HG02763 (cell line): Measurements from ENCODE around the gene MAST4.
"Not testable (repeated sequence)": the region's sequence is repeated elsewhere in the genome, so short reads cannot be mapped to it uniquely, and the experiment has no call there.

Source experiments
- ATAC-seq: cut with Tn5 transposase; IDR thresholded peaks from one replicate; pipeline ENCODE4 v1.9.1; 2021; ENCODE audit warnings: mild to moderate bottlenecking, moderate library complexity; ENCODE audit not compliant: unreplicated experiment

Gene MAST4

DNA sequence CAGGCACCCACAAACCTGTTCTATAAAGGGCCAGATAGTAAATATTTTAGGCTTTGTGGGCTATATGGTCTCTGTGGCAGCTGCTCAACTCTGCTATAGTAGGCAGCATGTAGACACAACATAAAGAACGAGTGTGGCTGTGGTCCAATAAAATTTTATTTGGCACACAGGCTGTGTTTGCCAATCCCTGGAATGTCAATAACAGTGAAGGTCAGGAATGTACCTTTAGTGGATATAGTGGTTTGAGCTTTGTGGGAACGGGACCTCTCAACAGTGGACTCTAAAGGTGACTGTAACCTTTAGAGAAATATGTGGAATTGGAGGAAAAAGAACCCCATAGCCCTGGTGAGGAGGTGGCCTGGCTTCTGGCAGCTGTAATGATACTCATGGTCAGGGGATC, 145.2 kb downstream of the MAST4 start:
- ATAC-seq = no peak

DNA sequence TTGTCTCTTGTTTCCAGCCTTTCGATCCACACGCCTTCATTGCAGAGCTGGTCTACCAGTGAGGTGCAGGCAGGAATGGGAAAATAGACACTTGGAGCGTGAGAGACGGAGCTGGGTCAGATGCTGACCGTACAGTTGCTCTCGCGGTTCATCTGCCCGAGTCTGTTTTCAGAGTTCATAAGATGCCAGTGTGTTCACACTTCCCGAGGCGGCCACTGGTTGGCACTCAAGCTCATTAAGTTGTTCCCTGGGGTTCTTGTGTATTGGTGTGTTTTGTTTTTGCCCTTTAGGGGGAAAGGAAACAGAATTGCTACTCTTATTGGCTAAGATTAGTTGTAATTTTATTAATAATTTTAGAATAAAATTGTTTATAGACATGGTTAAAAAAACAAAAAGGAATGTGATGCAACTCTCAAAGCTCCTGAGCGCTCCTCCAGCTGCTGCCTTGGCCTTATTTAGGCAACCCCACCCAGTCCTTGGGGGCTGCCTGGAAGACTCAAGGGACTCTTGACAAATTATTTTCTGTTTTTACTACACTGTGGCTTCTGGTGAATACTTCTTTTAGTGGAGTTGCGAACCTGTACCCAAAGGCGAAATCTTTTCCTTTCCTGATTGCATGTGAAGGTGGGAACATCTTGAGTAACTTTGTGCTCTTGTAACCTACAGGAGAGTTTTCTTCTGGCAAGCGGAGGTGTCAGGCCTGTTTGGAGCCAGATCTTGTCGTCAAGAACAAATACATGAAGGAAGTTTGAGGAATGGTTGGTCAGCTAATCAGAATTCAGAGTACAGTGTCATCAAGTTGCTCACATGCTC, 146.1 kb downstream of the MAST4 start:
- ATAC-seq = no peak

DNA sequence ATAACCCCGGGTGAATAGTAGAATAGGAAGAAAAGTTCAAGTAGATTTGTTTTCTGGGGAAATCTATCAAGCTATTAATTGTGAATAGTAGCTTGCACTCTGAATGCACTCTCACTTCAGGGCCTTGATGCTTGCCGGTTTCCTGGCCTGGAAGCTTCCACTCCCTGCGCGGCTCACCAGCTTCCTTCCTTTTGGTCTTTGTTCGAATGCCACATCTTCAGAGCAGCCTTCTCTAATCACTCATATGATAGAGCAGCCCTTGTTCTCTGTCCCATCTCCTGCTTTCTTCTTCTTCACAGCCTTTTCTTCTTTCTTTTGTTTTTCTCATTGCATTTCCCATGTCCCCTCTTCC, 146.7 kb downstream of the MAST4 start:
- no peak for ATAC-seq

DNA sequence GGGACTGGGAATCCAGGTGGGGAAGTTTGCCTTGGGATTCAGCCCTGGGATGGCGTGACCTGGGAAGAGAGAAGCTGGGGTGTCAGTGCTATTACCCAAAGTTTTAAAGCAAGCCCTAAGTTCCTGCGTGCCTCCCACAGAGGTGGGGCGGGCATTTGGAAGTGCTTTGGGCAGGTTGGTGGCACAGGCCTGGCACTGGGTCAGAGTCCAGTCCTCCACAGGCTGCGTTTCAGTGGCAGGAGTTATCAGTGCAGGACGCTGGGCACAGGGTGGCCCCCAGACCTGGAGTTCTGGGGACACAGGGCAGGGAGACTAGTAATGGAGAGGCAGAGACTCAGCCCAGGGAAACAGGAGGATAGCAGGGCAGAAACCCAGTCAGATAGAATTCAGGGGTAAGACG, 147.2 kb downstream of the MAST4 start:
- ATAC-seq = no peak

DNA sequence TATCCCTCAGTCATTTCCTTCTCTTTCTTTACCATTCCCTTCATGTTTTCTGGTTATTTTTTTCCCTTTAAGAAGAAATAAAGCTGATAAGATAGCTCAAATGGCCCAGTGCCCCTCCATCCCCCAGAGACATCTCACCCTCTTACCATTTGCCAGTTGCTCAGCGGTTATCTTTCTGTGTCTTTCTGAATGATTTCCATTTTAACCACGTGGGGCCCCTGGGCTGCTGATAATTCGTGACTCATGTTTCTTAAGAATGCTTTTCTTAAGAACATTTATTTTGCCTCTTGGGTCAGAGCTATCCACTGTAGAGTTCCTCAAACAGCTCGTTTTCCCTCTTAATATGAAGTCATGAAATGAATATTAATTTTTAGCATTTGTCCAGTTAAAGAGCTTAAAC, 147.8 kb downstream of the MAST4 start:
- no peak for ATAC-seq

DNA sequence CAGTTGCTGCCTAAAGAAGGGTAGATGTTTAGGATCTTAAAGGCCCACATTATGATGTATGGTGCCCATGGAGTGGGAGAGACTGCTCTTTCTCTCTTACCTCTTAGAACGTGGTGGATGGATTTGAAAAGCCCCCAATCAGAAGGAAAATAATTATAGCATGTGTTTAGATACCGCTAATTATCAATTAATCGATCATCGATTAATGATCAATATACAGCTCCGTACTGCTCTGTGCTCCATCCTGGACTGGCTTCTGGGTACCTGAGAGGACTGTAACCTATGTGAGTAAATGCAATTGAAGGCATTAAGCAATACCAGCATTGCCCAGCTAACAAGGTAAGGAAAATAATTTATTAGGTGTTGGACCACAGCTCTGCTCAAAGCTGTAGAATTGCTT, 149.1 kb downstream of the MAST4 start:
- ATAC-seq = no peak

DNA sequence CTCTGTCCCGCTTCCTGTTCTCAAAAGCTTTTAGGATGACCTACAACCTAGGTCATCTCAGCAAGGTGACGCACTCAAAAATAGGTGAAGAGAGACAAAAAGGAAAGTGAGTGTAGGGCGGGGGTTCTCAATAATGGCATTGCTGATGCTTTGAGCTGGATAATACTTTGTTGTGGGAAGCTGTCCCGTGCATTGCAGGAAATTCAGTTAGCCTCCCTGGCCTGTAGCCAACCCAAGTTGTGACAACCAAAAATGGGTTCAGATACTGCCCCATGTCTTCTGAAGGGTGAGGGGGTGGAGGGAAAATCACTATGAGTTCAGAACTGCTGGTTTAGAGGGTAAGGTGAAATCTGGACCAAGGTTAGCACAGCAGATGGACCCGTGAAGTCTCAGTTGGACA, 151.4 kb downstream of the MAST4 start:
- no peak for ATAC-seq

DNA sequence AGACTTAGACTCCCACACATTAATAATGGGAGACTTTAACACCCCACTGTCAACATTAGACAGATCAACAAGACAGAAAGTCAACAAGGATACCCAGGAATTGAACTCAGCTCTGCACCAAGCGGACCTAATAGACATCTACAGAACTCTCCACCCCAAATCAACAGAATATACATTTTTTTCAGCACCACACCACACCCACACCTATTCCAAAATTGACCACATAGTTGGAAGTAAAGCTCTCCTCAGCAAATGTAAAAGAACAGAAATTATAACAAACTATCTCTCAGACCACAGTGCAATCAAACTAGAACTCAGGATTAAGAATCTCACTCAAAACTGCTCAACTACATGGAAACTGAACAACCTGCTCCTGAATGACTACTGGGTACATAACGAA, 156.5 kb downstream of the MAST4 start:
- ATAC-seq = not testable (repeated sequence)

DNA sequence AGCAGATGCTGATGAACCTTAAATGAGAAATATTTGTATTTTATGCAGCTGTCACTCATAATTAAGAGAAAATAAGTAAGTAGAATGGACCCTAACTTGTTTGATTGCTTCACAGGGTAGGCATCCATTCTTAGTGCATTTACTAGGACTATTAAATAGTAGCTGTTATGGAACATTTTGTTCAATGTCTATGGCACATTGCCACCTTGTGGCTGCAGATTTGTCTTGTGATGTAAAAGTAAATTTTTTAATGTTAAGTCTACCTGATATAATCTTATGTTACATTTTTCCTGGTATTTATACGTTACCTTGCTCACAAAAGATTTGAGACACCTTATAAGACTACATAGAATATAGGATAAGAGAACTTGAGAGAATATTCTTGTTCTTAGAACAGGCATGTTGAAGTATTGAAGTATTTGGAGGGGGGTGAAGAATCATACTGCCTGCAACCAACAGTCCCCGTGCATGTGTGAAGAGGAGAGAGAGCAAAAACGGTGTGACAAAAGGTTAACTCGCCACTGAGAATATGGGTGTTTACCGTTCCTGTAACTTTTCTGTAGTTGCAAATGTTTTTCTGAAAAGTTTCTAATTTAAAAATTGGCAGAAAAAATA, 161.1 kb downstream of the MAST4 start:
- no peak for ATAC-seq

DNA sequence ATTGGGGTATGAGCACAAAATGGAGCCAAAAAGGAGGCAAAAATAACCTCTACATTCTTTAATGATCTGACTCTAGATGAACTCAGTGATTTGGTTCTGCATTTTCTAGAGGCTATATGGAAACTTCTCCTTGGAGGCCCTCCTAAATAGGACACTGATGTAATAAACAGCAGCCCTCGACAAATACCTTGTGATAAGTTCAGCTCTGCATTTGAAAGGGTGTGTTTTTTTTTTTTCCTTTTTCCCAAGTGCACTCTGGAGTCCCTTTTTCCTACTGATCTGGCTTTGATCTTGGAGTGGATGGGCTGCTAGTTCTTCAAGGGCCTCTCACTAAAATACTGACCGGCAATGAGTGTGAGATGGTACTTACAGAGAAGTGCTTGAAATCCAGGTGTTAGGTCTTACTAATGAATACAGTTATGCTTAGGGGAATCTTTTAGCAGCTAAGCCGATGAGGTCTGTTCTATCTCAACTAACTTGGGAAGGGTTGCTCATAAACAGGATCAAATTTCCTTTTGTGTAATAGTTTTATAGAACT, 161.7 kb downstream of the MAST4 start:
- ATAC-seq = no peak

DNA sequence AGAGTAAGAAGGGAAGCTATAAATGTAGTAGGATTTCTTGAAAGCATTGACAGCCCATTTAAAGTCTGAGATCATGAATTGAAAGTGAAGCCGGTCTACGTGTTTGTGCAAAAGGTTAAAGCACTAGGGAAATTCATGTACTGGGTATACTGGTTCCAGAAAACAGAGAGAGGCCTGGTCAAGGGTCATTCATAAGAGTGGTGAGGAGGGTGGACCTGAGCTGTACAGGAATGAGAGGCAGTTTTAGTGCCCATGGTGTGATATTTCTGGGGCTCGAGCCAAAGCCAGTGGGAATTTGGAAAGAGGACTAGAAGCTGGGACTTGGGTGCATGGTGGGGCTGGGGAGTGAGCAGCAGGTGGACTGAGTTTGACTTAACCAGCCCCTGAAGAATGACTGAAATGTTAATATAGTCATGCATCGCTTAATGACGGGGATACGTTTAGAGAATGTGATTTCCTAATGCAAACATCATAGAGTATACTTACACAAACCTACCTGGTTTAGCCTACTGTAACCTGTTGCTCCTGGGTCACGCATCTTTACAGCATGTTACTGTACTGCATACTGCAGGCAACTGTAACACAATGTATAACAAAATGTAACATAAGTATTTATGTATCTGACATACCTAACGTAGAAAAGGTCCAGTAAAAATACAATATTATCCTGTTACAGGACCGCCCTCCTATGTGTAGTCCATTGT, 173.0 kb downstream of the MAST4 start:
- ATAC-seq = no peak

DNA sequence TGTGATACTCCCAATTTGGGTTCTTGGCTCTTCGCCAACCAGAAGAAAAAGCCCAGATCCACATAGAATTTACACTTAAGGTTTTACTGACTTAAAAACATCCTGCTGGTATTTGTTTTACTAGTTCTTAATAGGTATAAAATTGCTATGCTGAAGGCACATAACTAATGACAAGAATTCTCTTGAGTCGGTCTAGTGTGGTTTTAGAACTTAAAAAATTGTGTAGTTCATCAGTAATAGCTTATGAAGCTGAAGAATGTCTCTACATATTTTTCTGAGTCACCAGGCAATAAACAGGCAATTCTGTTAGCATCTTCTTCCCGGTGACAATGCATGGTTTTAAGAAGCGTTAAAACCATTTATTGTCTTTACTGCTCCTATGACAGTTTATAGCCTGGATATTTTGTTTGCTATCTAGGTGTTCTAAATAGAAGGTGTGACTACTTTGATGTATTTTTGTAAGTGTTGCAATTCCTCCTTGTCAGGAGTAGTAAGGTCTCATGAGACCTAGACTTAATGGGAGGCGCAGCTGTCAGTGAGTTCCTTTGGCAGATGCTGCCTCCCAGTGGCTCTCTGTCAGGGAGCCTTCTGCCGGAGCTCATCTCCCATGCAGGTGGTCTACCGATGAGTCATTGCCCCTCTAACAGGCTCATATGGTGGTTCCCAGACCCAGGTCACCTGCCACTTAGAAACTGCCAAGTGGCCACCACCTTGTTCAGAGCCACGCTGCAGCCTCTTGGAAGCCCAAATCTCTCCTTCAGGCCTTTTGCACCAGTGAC, 173.8 kb downstream of the MAST4 start:
- no peak for ATAC-seq

DNA sequence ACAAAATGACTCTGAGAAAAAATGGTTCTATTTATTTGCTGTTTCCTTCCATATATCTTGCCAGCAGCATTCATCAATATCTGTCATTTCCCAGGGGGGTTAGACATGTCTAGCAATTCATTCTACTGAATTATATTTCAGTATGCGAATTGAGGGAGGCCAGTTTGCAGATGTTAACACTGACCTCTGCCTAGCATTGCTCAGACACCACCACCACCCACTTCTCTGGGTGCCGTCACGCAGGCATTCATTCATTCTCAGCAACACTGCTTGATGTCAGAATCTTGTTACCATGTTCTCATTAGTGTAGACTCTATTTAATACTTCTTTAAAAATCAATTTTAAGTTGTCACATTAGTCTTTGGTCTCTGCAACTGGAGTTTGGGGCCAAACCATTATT, 181.7 kb downstream of the MAST4 start:
- ATAC-seq = no peak

DNA sequence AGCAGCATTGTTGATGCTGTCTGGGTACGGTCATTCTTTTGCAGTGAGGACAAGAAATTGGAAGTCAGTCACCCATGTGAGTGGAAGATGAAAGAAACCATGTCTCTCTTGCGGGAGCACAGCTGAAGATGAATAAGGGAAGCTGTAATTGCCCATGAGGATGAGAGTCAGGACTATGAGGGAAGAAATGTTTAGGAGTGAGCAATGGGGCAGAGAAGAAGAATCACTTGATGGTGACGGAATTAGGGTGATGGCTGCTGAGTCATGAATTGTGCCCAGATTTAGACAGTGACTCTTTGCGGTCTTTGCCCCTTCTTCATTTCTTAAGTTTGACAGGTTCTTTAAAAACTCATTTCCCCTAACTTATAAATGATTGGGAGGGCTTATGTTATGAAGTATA, 183.3 kb downstream of the MAST4 start:
- no peak for ATAC-seq

DNA sequence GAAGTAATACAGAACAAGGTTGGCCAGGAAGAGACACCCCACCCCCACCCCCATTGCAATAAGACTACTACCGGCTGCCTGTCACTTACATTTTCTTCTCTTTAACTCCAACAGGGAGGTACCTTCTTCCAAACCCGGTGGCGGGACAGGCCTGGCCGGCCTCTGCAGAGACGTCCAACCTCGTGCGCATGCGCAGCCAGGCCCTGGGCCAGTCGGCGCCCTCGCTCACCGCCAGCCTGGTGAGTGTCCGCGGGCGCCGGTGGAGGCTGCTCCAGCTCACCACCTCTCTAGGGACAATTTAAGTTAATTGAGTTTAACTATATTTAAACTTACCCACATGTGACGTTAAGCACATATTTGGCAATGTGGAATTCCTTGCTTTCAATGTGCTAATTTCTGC, 192.4 kb downstream of the MAST4 start:
- no peak for ATAC-seq

DNA sequence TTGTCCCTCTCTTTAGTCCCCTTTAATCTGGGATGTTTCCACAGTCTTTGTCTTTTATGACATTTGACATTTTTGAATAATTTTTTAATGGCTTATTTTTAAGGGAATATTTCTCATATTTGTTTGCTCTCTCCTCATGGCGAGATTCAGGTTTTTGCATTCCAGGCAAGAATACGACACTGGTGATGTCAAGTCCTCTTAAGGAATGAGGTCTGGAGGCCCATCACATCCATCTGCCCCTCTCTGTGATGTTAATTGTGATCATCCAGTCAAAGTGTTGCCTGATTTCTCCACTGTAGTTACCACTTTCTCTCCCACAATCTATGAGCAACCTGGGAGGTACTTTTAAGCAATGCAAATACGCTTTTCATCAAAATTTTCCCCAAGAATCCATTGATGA, 193.2 kb downstream of the MAST4 start:
- no peak for ATAC-seq

DNA sequence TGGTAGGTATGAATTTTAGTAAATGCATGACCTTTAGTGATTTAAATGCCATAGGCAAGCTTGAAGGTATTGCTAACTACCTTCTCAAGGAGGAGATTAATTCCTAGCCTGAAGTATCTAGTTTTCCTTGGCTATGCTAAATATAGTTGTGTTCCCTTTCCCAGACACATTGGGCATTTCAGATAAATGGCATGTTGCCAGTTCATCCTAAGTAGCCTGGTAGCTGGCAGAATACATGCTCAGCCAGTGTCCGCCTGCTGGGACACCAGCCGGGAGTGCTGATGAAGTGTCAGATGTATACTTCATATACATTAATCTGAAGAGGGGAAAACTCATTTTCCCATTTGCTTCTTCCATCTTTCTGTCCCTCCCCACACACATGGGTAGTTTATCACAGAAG, 196.9 kb downstream of the MAST4 start:
- no peak for ATAC-seq

DNA sequence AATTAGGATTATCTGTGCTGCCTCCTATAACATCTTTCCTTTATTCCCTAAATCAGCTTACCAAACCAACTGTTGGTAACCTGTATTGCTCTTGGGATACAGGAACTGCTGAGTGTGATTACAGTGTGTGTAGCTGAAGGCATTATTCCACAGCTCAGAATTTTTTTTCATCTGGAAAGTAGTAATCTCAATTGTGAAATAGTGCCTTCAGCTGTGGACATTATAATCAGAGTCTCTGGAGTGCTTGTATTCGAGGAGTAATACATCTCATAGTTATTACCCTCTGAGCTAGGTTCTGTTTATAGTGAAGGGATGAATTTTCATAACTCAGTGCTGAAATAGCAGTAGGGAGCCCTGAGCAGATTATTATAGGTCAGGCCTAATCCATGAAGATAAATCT, 199.5 kb downstream of the MAST4 start:
- ATAC-seq = no peak

DNA sequence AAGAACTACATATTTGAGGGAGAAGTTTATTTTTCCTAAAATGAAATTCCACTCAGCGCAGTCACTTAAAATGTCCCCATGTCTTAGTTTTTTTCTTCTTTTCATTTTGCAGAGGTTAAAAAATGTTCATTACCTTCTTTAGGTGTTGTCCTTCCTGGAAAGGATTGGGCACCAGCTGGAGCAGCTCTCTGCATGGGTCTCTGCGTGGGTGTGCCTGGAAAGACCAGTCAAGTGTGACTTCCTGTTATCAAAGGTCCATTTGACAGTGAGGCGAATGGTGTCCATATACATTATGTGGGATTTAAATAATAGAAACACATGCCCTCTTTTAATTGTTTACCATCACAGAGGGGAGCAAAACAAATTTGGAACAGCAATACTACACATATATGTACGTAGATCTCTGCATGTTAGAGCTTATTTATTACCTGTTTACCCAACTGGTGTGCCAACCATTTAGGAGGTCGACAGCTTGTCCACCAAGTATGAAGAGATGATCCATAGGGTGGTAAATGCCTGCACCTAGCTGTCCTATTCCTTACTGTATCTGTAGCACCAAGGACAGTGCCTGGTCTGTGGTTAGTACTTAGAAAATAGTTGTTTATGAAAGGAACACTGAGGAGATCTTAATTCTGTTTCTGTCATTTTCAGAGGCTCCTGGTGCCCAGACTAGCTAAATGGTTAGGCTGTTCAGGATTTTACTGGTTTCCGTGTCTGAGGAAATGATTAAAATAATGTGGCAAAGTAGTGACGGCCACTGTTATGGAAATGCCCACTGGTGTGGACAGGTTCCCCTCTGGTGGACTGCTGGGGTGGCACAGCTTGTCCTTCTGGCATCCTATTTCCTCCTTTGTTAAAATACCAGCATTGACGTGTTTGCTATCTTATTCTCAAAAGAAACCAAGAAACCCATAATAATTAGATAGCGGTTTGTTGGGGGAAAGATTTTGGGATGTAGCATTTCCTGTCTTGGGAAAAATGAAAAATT, 200.4 kb downstream of the MAST4 start:
- no peak for ATAC-seq

DNA sequence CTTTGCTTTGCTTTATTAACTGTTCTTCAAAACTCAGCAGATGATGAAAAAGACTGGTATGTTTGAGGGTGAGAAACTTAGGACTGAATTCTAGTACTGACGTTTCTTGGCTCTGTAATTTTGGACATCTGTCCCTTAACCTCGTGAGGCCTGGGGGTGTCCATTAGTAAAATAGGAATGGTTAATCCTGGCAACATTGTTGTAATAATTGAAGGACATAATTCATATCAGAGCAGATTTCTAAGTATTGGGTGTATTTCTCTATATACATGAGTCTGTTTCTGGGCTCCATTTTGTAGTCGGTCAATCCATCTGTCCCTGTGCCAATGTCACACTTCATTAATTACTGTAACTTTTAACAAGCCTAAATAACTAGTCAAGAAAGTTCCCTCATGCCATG, 206.7 kb downstream of the MAST4 start:
- no peak for ATAC-seq
